CD8-positive, alpha-beta memory T cell (primary cell): ENCODE results near the gene SLC27A1. TPM values are rescaled to one million over a fixed set of nuclear protein-coding genes. Genes with fewer than 3 reads are reported as not detected.
A peak's percentile ranks its signal among the peaks of the same experiment; 100 is the strongest.
"Not testable (repeated sequence)": the region's sequence is repeated elsewhere in the genome, so short reads cannot be mapped to it uniquely, and the experiment has no call there.

Experiments used
- CTCF ChIA-PET: fragments of 350-600 bp; sonication (Branson Sonifier 250); formaldehyde crosslinking; loops from one replicate; lab custom pipeline; 2021; ENCODE audit warnings: antibody characterized with exemption; lab: Charles Lee
- POLR2A ChIA-PET: fragments of 350-600 bp; sonication (Branson Sonifier 250); formaldehyde crosslinking; loops from one replicate; lab custom pipeline; 2021; ENCODE audit warnings: antibody characterized with exemption; lab: Charles Lee
- DNase-seq, 5 donors: peaks; one replicate each; pipeline versions ENCODE4 v3.0.0 to v3.0.0-alpha.2; 2020 to 2022; ENCODE audit warnings: mixed read lengths in 1 of 5
- H3K27ac ChIP-seq: one replicate; pipeline ENCODE4 v1.7.0; 2013; ENCODE audit warnings: low read depth, mild to moderate bottlenecking, low read length, moderate library complexity
- H3K27me3 ChIP-seq: 2 replicates; pipeline ENCODE4 v1.7.0; 2013; ENCODE audit warnings: low read length, mild to moderate bottlenecking; ENCODE audit not compliant: insufficient read depth, poor library complexity, severe bottlenecking
- H3K36me3 ChIP-seq: 2 replicates; pipeline ENCODE4 v1.7.0; 2013; ENCODE audit warnings: mild to moderate bottlenecking, low read length, moderate library complexity; ENCODE audit not compliant: insufficient read depth
- H3K4me1 ChIP-seq: 2 replicates; pipeline ENCODE4 v1.7.0; 2013; ENCODE audit warnings: mild to moderate bottlenecking, low read length, moderate library complexity; ENCODE audit not compliant: insufficient read depth
- H3K4me3 ChIP-seq: 2 replicates; pipeline ENCODE4 v1.7.0; 2013; ENCODE audit warnings: mild to moderate bottlenecking, low read length
- H3K9me3 ChIP-seq: 2 replicates; pipeline ENCODE4 v1.7.0; 2013; ENCODE audit warnings: mild to moderate bottlenecking, low read length
- H3K27ac Mint-ChIP-seq, 8 donors: one replicate each; pipeline ENCODE4 v1.8.0; 2020 to 2021; ENCODE audit warnings: mixed read lengths in 8 of 8, mild to moderate bottlenecking in 6 of 8, inconsistent platforms in 3 of 8, moderate library complexity in 3 of 8
- H3K27me3 Mint-ChIP-seq, 2 donors: one replicate each; pipeline ENCODE4 v1.8.0; 2020 to 2021; ENCODE audit warnings: mixed read lengths in 2 of 2, mild to moderate bottlenecking in 1 of 2, moderate library complexity in 1 of 2
- H3K36me3 Mint-ChIP-seq, 3 donors: one replicate each; pipeline ENCODE4 v1.8.0; 2020 to 2021; ENCODE audit warnings: mixed read lengths in 3 of 3, inconsistent platforms in 1 of 3, mild to moderate bottlenecking in 1 of 3
- H3K4me1 Mint-ChIP-seq, 3 donors: one replicate each; pipeline ENCODE4 v1.8.0; 2020 to 2021; ENCODE audit warnings: mixed read lengths in 3 of 3, inconsistent platforms in 1 of 3, mild to moderate bottlenecking in 1 of 3
- H3K4me3 Mint-ChIP-seq, 7 donors: one replicate each; pipeline ENCODE4 v1.8.0; 2020 to 2021; ENCODE audit warnings: mixed read lengths in 7 of 7, mild to moderate bottlenecking in 6 of 7, moderate library complexity in 4 of 7, inconsistent platforms in 2 of 7
- H3K9me3 Mint-ChIP-seq, 5 donors: one replicate each; pipeline ENCODE4 v1.8.0; 2020 to 2022; ENCODE audit warnings: mixed read lengths in 5 of 5, mild to moderate bottlenecking in 3 of 5, moderate library complexity in 2 of 5, inconsistent platforms in 1 of 5
- polyA plus RNA-seq: library from polyadenylated mRNA; unstranded; fragments of 300-500 nt; fragmentation: Illumina TruSeq; gene quantifications from one replicate; pipeline ENCODE4 v1.2.3, GENCODE V29; 2021
- total RNA-seq, 2 experiments: library from RNA; stranded (reverse); gene quantifications; one replicate each; pipeline ENCODE4 v1.2.3, GENCODE V29; 2021

SLC27A1 gene
- total and polyA plus RNA-seq, 3 experiments from 2014 or later, result 2.0 to 6.6 (median 3.7) TPM

DNA sequence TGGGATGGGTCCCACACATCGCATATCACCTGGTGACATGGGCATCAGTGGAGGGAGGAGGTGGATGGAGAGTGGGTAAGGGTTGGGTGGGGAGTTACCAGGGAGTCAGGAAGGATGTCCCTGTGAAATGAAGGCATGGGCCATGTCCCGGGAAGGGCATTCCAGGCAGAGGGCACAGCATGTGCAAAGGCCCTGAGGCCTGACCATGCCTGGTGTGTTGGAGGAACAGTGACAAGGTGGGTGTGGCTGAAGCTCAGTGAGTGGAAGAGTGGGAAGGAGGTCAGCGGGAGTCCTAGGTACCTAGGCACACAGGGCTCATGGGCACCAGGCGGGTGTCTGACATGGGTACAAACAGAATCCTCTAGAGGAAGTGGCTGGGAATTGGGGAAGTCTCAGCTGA is 74.1 kb downstream of the SLC27A1 start:
- no peaks in the 10 kb centered on the region for H3K36me3 Mint-ChIP-seq

GRCh38 chr19:17548145-17548544 is 77.8 kb downstream of the SLC27A1 start:
- Histone ChIP-seq H3K4me3 (no peak overlapping the region), H3K27ac (no peak overlapping the region), H3K4me1 (no peaks in the 10 kb centered on the region), H3K36me3 (no peaks in the 10 kb centered on the region), H3K9me3 (no peaks in the 10 kb centered on the region), H3K27me3 (no peaks in the 10 kb centered on the region)
- Mint-ChIP-seq H3K4me1 (no peaks in the 10 kb centered on the region), H3K27me3 (peaks cover 0 to 4% of the 10 kb centered on the region in 2 donors), H3K4me3 (no peak overlapping the region), H3K36me3 (no peaks in the 10 kb centered on the region), H3K27ac (peak overlapping the region in 1 of 8 donors; percentile 45), H3K9me3 (no peaks in the 10 kb centered on the region)
- DNase-seq, result no peak
- ChIA-PET CTCF (no interaction called here), POLR2A (no interaction called here)

More for the DNA sequence above, 74.1 kb downstream of the SLC27A1 start:
- Histone ChIP-seq H3K27me3 (no peaks in the 10 kb centered on the region), H3K9me3 (no peaks in the 10 kb centered on the region), H3K27ac (no peak overlapping the region), H3K4me1 (no peaks in the 10 kb centered on the region), H3K4me3 (no peak overlapping the region), H3K36me3 (no peaks in the 10 kb centered on the region)
- no peak overlapping the region for H3K4me3 Mint-ChIP-seq
- DNase-seq, result no peak
- H3K9me3 Mint-ChIP-seq, result no peaks in the 10 kb centered on the region
- ChIA-PET CTCF (no interaction called here), POLR2A (no interaction called here)
- H3K27ac Mint-ChIP-seq, result peak overlapping the region in 1 of 8 donors; percentile 69
- H3K4me1 Mint-ChIP-seq, result peaks cover 7 to 12% (median 7%) of the 10 kb centered on the region in 3 donors
- peaks cover 0 to 4% of the 10 kb centered on the region in 2 donors for H3K27me3 Mint-ChIP-seq

GRCh38 chr19:17549085-17549740 is 78.9 kb downstream of the SLC27A1 start:
- Histone ChIP-seq H3K4me1 (no peaks in the 10 kb centered on the region), H3K4me3 (no peak overlapping the region), H3K9me3 (no peaks in the 10 kb centered on the region), H3K27ac (no peak overlapping the region), H3K27me3 (no peaks in the 10 kb centered on the region), H3K36me3 (no peaks in the 10 kb centered on the region)
- ChIA-PET CTCF (no interaction called here), POLR2A (no interaction called here)
- no peak for DNase-seq
- Mint-ChIP-seq H3K36me3 (no peaks in the 10 kb centered on the region), H3K4me3 (no peak overlapping the region), H3K4me1 (no peaks in the 10 kb centered on the region), H3K27me3 (peaks cover 0 to 4% of the 10 kb centered on the region in 2 donors), H3K9me3 (no peaks in the 10 kb centered on the region), H3K27ac (peak overlapping the region in 2 of 8 donors; percentile 17 to 29)

GRCh38 chr19:17550076-17550667 is 79.8 kb downstream of the SLC27A1 start:
- H3K27ac Mint-ChIP-seq, result no peak overlapping the region
- CTCF ChIA-PET, result no interaction called here
- DNase-seq, result no peak
- Histone ChIP-seq H3K9me3 (no peaks in the 10 kb centered on the region), H3K4me1 (peaks cover 4% of the 10 kb centered on the region), H3K27me3 (no peaks in the 10 kb centered on the region), H3K4me3 (no peak overlapping the region), H3K36me3 (no peaks in the 10 kb centered on the region), H3K27ac (no peak overlapping the region)
- peaks cover 3 to 4% (median 4%) of the 10 kb centered on the region in 3 donors for H3K4me1 Mint-ChIP-seq
- peaks cover 0 to 4% of the 10 kb centered on the region in 2 donors for H3K27me3 Mint-ChIP-seq
- H3K4me3 Mint-ChIP-seq, result peak overlapping the region in 1 of 7 donors; percentile 63
- no peaks in the 10 kb centered on the region for H3K36me3 Mint-ChIP-seq
- H3K9me3 Mint-ChIP-seq, result no peaks in the 10 kb centered on the region
- POLR2A ChIA-PET, result no interaction called here

- DNase-seq, H3K9me3 Mint-ChIP-seq, H3K4me3 Mint-ChIP-seq, H3K36me3 ChIP-seq, H3K9me3 ChIP-seq, H3K4me3 ChIP-seq, H3K27me3 Mint-ChIP-seq, H3K36me3 Mint-ChIP-seq, H3K27ac Mint-ChIP-seq, H3K27me3 ChIP-seq, H3K27ac ChIP-seq, POLR2A ChIA-PET: not testable (repeated sequence)
- H3K4me1 ChIP-seq, result peaks cover 20% of the 10 kb centered on the region
- CTCF ChIA-PET, result interaction anchor here (0.8 to 1.4 kb wide), 2 partner anchors 13 to 57 kb away, joined by 3 to 4 read pairs; no protein-coding TSS in a partner anchor
- H3K4me1 Mint-ChIP-seq, result peaks cover 13 to 17% (median 14%) of the 10 kb centered on the region in 3 donors
Measured at GRCh38 chr19:17552735-17553134, 82.4 kb downstream of the SLC27A1 start.

GRCh38 chr19:17553256-17553655 is 82.9 kb downstream of the SLC27A1 start:
- H3K4me1 Mint-ChIP-seq, result peaks cover 13 to 17% (median 14%) of the 10 kb centered on the region in 3 donors
- POLR2A ChIA-PET, result no interaction called here
- no peak overlapping the region for H3K4me3 ChIP-seq

DNA sequence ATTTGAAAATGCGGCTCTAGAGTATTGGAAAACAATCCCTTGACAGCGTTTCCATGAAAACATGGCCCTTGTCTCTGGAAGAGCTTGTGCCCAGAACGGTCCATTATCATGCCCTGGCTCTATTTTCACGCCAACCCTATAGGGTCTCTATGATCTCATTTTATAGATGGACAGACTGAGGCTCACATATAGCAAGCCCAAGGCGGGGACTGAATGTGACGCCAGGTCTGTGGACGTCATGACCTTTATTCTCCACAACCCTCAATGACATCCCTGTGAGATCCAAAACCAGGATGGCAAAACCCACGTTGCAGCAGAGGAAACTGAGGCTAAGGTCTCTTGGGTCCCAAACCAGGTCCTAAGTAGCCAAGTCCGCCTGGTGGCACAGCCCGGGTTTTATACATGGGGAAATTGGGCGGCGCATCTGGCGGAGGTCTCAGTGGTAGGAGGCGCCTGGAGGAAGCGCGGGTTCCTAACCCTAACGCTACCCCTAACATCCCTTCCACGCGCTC is 84.7 kb downstream of the SLC27A1 start:
- Histone ChIP-seq H3K27ac (peak overlapping the region; percentile 43), H3K4me3 (peak overlapping the region; percentile 79), H3K4me1 (peaks cover 20% of the 10 kb centered on the region), H3K36me3 (peaks cover 5% of the 10 kb centered on the region), H3K9me3 (no peaks in the 10 kb centered on the region), H3K27me3 (no peaks in the 10 kb centered on the region)
- no peak for DNase-seq
- POLR2A ChIA-PET, result no interaction called here
- peak overlapping the region; percentile 32 to 90 (median 70) for H3K27ac Mint-ChIP-seq
- CTCF ChIA-PET, result no interaction called here
- H3K9me3 Mint-ChIP-seq, result no peaks in the 10 kb centered on the region
- H3K27me3 Mint-ChIP-seq, result no peaks in the 10 kb centered on the region
- peaks cover 0 to 14% (median 0%) of the 10 kb centered on the region in 3 donors for H3K36me3 Mint-ChIP-seq
- peak overlapping the region; percentile 82 to 86 (median 82) for H3K4me3 Mint-ChIP-seq
- H3K4me1 Mint-ChIP-seq, result peaks cover 14 to 23% (median 14%) of the 10 kb centered on the region in 3 donors

More at GRCh38 chr19:17553256-17553655, 82.9 kb downstream of the SLC27A1 start:
- Histone ChIP-seq H3K27ac (peak overlapping the region; percentile 51), H3K4me1 (peaks cover 20% of the 10 kb centered on the region), H3K27me3 (no peaks in the 10 kb centered on the region), H3K9me3 (no peaks in the 10 kb centered on the region), H3K36me3 (no peaks in the 10 kb centered on the region)
- Mint-ChIP-seq H3K9me3 (no peaks in the 10 kb centered on the region), H3K4me3 (peak overlapping the region in 1 of 7 donors; percentile 66), H3K36me3 (peaks cover 0 to 2% (median 0%) of the 10 kb centered on the region in 3 donors), H3K27me3 (no peaks in the 10 kb centered on the region), H3K27ac (peak overlapping the region in 1 of 8 donors; percentile 60)
- no peak for DNase-seq
- CTCF ChIA-PET, result interaction anchor here (1.4 kb wide), 1 partner anchor 57 kb away, joined by 4 read pairs; no protein-coding TSS in a partner anchor

DNA sequence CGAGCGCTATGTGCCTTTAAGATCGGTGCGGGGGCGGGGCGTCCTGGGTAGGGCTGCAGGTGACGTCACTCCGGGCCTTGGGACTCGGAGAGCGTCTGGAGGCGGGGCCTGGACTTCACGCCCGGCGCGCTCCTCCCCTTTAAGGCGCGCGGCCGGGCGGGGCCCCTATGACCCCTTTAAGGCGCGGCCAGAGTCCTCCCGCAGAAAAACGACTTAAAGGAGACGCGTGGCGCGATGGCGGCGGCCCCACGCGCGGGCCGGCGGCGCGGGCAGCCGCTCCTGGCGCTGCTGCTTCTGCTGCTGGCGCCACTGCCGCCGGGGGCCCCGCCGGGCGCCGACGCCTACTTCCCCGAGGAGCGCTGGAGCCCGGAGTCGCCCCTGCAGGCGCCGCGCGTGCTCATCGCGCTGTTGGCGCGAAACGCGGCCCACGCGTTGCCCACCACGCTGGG is 85.2 kb downstream of the SLC27A1 start, which contains the start of gene COLGALT1:
COLGALT1 (plus strand) TSS at position 170 of the 449 bp plus-strand sequence; CDS start at position 235, 65 bp downstream.
- DNase-seq, result peak; percentile 93 to 98 (median 96)
- Histone ChIP-seq H3K4me3 (peak within 1 kb of the TSS; percentile 79), H3K27ac (peak within 1 kb of the TSS; percentile 65), H3K27me3 (no peaks in the 10 kb centered on the region), H3K4me1 (peaks cover 20% of the 10 kb centered on the region), H3K36me3 (peaks cover 9% of the 10 kb centered on the region), H3K9me3 (no peaks in the 10 kb centered on the region)
- Mint-ChIP-seq H3K27me3 (no peaks in the 10 kb centered on the region), H3K4me1 (peaks cover 14 to 27% (median 18%) of the 10 kb centered on the region in 3 donors), H3K27ac (peak within 1 kb of the TSS; percentile 32 to 90 (median 70)), H3K9me3 (no peaks in the 10 kb centered on the region), H3K36me3 (peaks cover 0 to 19% (median 3%) of the 10 kb centered on the region in 3 donors), H3K4me3 (peak within 1 kb of the TSS; percentile 82 to 91 (median 82))
- POLR2A ChIA-PET, result no interaction called here
- CTCF ChIA-PET, result interaction anchor here (2.0 kb wide), 1 partner anchor 18 kb away, joined by 6 read pairs; no protein-coding TSS in a partner anchor
